Glutamatergic neuron (in vitro differentiated cells): ENCODE data around the gene TP53BP2. TPM values are rescaled to one million over a fixed set of nuclear protein-coding genes. Genes with fewer than 3 reads are reported as not detected.

Source experiments
- DNase-seq: peaks from one replicate; pipeline ENCODE4 v3.0.0; 2022
- H3K27ac Mint-ChIP-seq: one replicate; pipeline ENCODE4 v1.8.0; 2020; ENCODE audit warnings: mild to moderate bottlenecking, mixed read lengths, inconsistent platforms; ENCODE audit not compliant: unreplicated experiment
- H3K27me3 Mint-ChIP-seq: one replicate; pipeline ENCODE4 v1.8.0; 2020; ENCODE audit warnings: mild to moderate bottlenecking, moderate library complexity, mixed read lengths, inconsistent platforms; ENCODE audit not compliant: unreplicated experiment
- H3K36me3 Mint-ChIP-seq: one replicate; pipeline ENCODE4 v1.8.0; 2020; ENCODE audit warnings: mild to moderate bottlenecking, mixed read lengths, inconsistent platforms; ENCODE audit not compliant: unreplicated experiment
- H3K4me1 Mint-ChIP-seq: one replicate; pipeline ENCODE4 v1.8.0; 2020; ENCODE audit warnings: mild to moderate bottlenecking, low read depth, mixed read lengths, inconsistent platforms; ENCODE audit not compliant: unreplicated experiment
- H3K4me3 Mint-ChIP-seq: one replicate; pipeline ENCODE4 v1.8.0; 2020; ENCODE audit warnings: mild to moderate bottlenecking, mixed read lengths, inconsistent platforms; ENCODE audit not compliant: unreplicated experiment
- H3K9me3 Mint-ChIP-seq: one replicate; pipeline ENCODE4 v1.8.0; 2020; ENCODE audit warnings: mild to moderate bottlenecking, moderate library complexity, mixed read lengths, inconsistent platforms; ENCODE audit not compliant: unreplicated experiment
- CTCF ChIP-seq: fragments of 200-600 bp; sonication (generic); IDR thresholded peaks from one replicate; pipeline ENCODE4 v1.5.0; 2021; ENCODE audit not compliant: partially characterized antibody, unreplicated experiment
- total RNA-seq: library from RNA; stranded (reverse); fragmentation: NEBNext Ultra II Directional; extraction: Animal tissue kit (Norgen Biotek cat#: 25700); gene quantifications from one replicate; pipeline ENCODE4 v1.2.1, GENCODE V29; 2021; ENCODE audit not compliant: unreplicated experiment

The TP53BP2 gene
- total RNA-seq, 1 donor from 2014 or later, result 50.7 TPM

- no peaks in the 10 kb centered on the region for H3K9me3 Mint-ChIP-seq
- no peaks in the 10 kb centered on the region for H3K27me3 Mint-ChIP-seq
- peaks cover 3% of the 10 kb centered on the region for H3K36me3 Mint-ChIP-seq
- peak overlapping the region; percentile 35 for H3K27ac Mint-ChIP-seq
- no peak for DNase-seq
- no peaks in the 10 kb centered on the region for H3K4me1 Mint-ChIP-seq
- TF ChIP-seq CTCF, result no peak
- H3K4me3 Mint-ChIP-seq, result no peak overlapping the region
Observed at GRCh38 chr1:223771469-223771813, 74.3 kb downstream of the TP53BP2 start.

GRCh38 chr1:223770621-223771315 is 75.0 kb downstream of the TP53BP2 start:
- no peak for DNase-seq
- TF ChIP-seq CTCF, result no peak
- Mint-ChIP-seq H3K4me1 (no peaks in the 10 kb centered on the region), H3K4me3 (no peak overlapping the region), H3K27ac (no peak overlapping the region), H3K27me3 (no peaks in the 10 kb centered on the region), H3K9me3 (peaks cover 4% of the 10 kb centered on the region), H3K36me3 (peaks cover 3% of the 10 kb centered on the region)

GRCh38 chr1:223765719-223766340 is 79.9 kb downstream of the TP53BP2 start:
- H3K9me3 Mint-ChIP-seq, result peaks cover 4% of the 10 kb centered on the region
- H3K27me3 Mint-ChIP-seq, result no peaks in the 10 kb centered on the region
- H3K4me1 Mint-ChIP-seq, result no peaks in the 10 kb centered on the region
- H3K27ac Mint-ChIP-seq, result peak overlapping the region; percentile 17
- no peak overlapping the region for H3K4me3 Mint-ChIP-seq
- no peak for DNase-seq
- TF ChIP-seq CTCF, result no peak
- H3K36me3 Mint-ChIP-seq, result no peaks in the 10 kb centered on the region

GRCh38 chr1:223765036-223765718 is 80.6 kb downstream of the TP53BP2 start:
- no peak for TF ChIP-seq CTCF
- no peaks in the 10 kb centered on the region for H3K27me3 Mint-ChIP-seq
- H3K27ac Mint-ChIP-seq, result peak overlapping the region; percentile 17
- peaks cover 4% of the 10 kb centered on the region for H3K9me3 Mint-ChIP-seq
- no peaks in the 10 kb centered on the region for H3K36me3 Mint-ChIP-seq
- DNase-seq, result peak; percentile 31
- no peaks in the 10 kb centered on the region for H3K4me1 Mint-ChIP-seq
- no peak overlapping the region for H3K4me3 Mint-ChIP-seq

GRCh38 chr1:223763881-223764280 is 81.9 kb downstream of the TP53BP2 start:
- H3K27ac Mint-ChIP-seq, result no peak overlapping the region

More at GRCh38 chr1:223763881-223764280, 81.9 kb downstream of the TP53BP2 start:
- no peak for DNase-seq
- Mint-ChIP-seq H3K9me3 (peaks cover 4% of the 10 kb centered on the region), H3K4me3 (no peak overlapping the region), H3K4me1 (no peaks in the 10 kb centered on the region), H3K36me3 (no peaks in the 10 kb centered on the region), H3K27me3 (no peaks in the 10 kb centered on the region)
- TF ChIP-seq CTCF, result no peak
